Spinal cord (tissue), 10 donors: ENCODE results near the gene TMEM8B. TPM values are rescaled to one million over a fixed set of nuclear protein-coding genes. Genes with fewer than 3 reads are reported as not detected.
"Not testable (repeated sequence)": the region's sequence is repeated elsewhere in the genome, so short reads cannot be mapped to it uniquely, and the experiment has no call there.

Source experiments
- DNase-seq, 6 donors: peaks; one replicate each; pipeline versions ENCODE4 v3.0.0 to v3.0.0-alpha.2; 2013 to 2015; ENCODE audit warnings: low spot score in 6 of 6, low read depth in 4 of 6
- H3K27ac ChIP-seq: one replicate; pipeline ENCODE4 v1.5.1; 2013; ENCODE audit warnings: low read depth, low read length, control low read depth
- H3K27me3 ChIP-seq: one replicate; pipeline ENCODE4 v1.6.1; 2013; ENCODE audit warnings: low read length; ENCODE audit not compliant: control insufficient read depth, insufficient read depth
- H3K36me3 ChIP-seq: one replicate; pipeline ENCODE4 v1.6.1; 2013; ENCODE audit warnings: low read length; ENCODE audit not compliant: control insufficient read depth, insufficient read depth
- H3K4me1 ChIP-seq: one replicate; pipeline ENCODE4 v1.6.1; 2013; ENCODE audit warnings: low read length; ENCODE audit not compliant: control insufficient read depth, insufficient read depth
- H3K4me3 ChIP-seq: one replicate; pipeline ENCODE4 v1.5.1; 2013; ENCODE audit warnings: low read depth, low read length, control low read depth
- H3K9me3 ChIP-seq: one replicate; pipeline ENCODE4 v1.6.1; 2013; ENCODE audit warnings: low read length; ENCODE audit not compliant: control insufficient read depth, insufficient read depth
- WGBS: methylation state at CpG from one replicate; pipeline ENCODE4 v1.1.5; 2013; ENCODE audit warnings: missing lambda C conversion rate; ENCODE audit not compliant: insufficient coverage; 5-methylcytosine and 5-hydroxymethylcytosine counted together
- polyA plus RNA-seq, 2 donors: library from polyadenylated mRNA; unstranded; fragments of 120-200 nt; gene quantifications; one replicate each; pipeline ENCODE4 v1.2.1, GENCODE V29; 2013; ENCODE audit not compliant: insufficient read length in 2 of 2
- small RNA-seq: library from RNA; depleted of rRNA; stranded (forward); fragments of <200 nt; gene quantifications from one replicate; pipeline ENCODE3, GENCODE V24; 2014; ENCODE audit warnings: low replicate concordance
- total RNA-seq, 2 donors: library from RNA; depleted of rRNA in 1 of 2; stranded (reverse); fragments of 120-200 nt in 1 of 2; fragments of >200 nt in 1 of 2; gene quantifications; one replicate each; pipeline versions ENCODE4 v1.2.3 to v1.2.4, GENCODE V29; 2013 to 2014
- donor health status: healthy.

Gene TMEM8B
- total and polyA plus RNA-seq, 4 donors, result 7.3 to 58.8 (median 34.1) TPM

DNA sequence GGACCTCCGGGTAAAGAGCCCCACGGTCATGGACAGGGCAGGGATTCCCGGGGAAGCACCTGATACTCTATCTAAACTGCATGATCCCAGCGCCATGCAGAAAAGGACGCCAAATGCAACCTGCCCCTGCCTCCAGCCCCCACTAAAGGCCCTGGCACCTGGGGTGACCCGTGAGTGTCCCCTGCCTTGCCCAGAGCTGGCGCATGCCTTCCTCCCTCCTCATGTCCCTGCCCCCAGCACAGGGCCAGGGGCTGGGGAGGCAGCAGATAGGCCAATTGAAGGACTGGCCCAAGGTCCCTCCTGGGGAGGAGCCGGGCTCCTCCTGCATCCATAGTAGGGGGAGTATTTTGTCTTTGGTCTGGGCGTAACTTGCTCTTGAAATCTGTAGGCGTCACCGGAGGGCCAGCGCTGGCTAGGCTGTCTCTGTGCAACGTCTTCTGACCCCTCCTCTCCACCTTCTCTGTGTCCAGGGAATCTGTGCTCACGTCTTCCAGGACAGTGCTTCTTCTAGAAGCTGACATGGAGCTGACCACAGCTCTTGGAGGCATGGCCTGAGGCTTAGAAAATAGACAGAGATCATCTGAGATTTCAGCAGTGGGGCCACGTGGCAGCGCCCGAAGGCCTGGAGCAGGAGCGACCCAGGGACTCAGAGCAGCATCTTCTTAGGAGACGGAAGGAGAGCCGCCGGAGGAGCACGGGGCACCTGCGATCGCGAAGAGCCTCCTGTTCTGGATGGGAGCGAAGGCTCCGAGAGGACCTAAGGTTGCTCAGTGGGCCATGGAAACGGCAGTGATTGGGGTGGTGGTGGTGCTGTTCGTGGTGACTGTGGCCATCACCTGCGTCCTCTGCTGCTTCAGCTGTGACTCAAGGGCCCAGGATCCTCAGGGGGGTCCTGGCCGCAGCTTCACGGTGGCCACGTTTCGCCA is 80.9 kb downstream of the TMEM8B start:
- H3K27me3 ChIP-seq, result peaks cover 2% of the 10 kb centered on the region
- no peaks in the 10 kb centered on the region for H3K9me3 ChIP-seq
- peaks cover 3% of the 10 kb centered on the region for H3K36me3 ChIP-seq
- WGBS, result 93% methylated on average over 32 of the region's 34 CpGs
- no peak overlapping the region for H3K4me3 ChIP-seq
- H3K4me1 ChIP-seq, result peaks cover 55% of the 10 kb centered on the region
- peak overlapping the region; percentile 96 for H3K27ac ChIP-seq
- DNase-seq, result no peak

DNA sequence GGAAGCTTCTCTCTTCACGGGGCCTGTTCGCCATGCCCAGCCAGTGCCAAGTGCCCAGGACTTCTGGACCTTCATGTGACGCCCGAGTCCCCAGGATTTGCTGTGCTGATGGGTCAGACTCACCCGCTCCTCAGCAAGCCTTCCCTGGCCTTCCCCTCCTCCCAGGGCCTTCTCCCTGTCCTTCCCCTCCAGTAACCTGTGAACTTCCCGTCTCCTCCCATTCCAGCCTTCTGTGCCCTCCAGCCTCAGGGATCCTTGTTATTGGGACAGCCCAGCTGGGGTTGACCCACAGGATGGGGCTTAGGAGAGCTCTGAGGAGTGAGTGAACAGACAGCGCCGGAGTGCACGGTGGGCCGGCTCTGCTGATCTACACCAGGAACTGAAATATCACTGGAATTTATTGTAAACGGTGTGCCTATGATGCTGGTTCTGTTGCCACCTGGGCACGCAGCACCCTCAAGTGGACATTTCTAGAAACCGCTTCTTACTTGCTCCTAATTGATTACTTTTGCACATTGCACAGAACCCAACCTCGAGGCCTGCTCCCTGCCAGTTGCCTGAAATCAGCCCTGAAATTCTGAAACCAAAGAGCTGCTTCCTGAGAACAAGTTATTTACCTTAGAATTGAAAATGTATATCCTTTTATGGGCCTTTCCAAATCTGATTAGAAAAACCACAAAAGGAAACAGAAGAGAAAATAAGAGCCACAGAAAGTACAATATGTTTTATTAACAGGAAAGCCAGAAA is 81.8 kb downstream of the TMEM8B start:
- DNase-seq, result no peak
- H3K4me3 ChIP-seq, result no peak overlapping the region
- H3K9me3 ChIP-seq, result no peaks in the 10 kb centered on the region
- 75% methylated on average over 11 of the region's 14 CpGs for WGBS
- peak overlapping the region; percentile 12 for H3K27ac ChIP-seq
- peaks cover 2% of the 10 kb centered on the region for H3K27me3 ChIP-seq
- H3K4me1 ChIP-seq, result peaks cover 47% of the 10 kb centered on the region
- peaks cover 3% of the 10 kb centered on the region for H3K36me3 ChIP-seq

DNA sequence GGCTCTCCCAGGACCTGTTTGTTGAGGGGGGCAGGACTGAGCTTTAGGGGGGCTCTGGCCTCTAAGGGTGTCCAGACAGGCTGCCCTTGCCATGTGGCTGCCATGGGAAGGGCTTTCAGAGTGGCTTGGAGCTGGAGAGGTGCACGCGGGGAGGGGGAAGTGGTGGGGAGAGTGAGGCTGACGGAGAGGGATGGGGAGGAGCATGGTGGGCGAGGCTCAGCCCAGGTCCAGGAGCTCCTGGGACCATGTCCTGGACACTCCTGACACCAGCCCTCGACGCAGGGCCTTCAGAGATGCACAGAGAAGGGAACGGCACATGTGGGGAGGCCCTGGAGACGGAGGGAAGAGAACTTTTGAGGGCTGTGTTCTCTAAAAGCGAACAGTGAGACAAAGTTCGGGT is 82.7 kb downstream of the TMEM8B start:
- DNase-seq, result no peak
- Histone ChIP-seq H3K36me3 (peaks cover 3% of the 10 kb centered on the region), H3K27ac (peak overlapping the region; percentile 5), H3K9me3 (no peaks in the 10 kb centered on the region), H3K4me1 (peaks cover 38% of the 10 kb centered on the region), H3K27me3 (peaks cover 2% of the 10 kb centered on the region), H3K4me3 (no peak overlapping the region)
- 87% methylated on average over 6 of the region's 10 CpGs for WGBS

DNA sequence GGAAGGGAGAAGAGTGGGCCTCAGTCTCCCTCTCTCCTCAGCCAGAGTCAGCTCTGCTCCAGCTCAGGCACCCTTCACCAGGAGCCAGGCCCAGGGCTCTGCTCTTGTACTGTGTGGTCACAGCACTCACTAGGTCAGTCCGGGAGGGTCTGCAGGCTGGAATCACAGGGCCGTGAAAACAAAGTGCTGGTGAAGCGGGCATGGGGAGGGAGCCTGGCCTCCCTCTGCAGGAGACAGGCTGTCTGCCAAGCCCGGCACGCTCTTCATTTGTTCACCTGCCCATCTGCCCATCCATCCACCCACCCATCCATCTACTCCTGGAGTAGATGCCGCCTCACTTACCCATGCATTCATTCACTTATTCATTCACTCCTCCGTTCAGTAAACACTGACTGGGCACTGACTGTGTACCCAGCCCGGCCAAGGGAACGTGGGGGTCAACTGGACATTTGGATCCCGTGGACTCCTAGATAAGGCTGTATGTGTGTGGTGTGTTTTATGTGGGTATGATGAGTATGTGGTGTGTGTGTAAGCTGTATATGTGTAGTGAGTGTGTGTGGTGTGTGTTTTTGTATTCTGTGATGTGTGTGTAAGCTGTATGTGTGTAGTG is 83.9 kb downstream of the TMEM8B start:
- no peak overlapping the region for H3K27ac ChIP-seq
- peaks cover 26% of the 10 kb centered on the region for H3K4me1 ChIP-seq
- H3K4me3 ChIP-seq, result no peak overlapping the region
- no peaks in the 10 kb centered on the region for H3K9me3 ChIP-seq
- DNase-seq, result no peak
- 55% methylated on average over 9 of the region's 10 CpGs for WGBS
- peaks cover 2% of the 10 kb centered on the region for H3K27me3 ChIP-seq
- peaks cover 3% of the 10 kb centered on the region for H3K36me3 ChIP-seq

DNA sequence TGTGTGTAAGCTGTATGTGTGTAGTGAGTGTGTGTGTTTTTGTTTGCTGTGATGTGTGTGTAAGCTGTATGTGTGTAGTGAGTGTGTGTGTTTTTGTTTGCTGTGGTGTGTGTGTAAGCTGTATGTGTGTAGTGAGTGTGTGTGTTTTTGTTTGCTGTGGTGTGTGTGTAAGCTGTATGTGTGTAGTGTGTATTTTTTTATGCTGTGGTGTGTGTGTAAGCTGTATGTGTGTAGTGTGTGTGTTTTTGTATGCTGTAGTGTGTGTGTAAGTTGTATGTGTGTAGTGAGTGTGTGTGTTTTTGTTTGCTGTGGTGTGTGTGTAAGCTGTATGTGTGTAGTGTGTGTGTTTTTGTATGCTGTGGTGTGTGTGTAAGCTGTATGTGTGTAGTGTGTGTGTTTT is 84.4 kb downstream of the TMEM8B start:
- not testable (repeated sequence) for H3K27ac ChIP-seq, DNase-seq, H3K36me3 ChIP-seq, H3K9me3 ChIP-seq, H3K4me3 ChIP-seq, H3K27me3 ChIP-seq
- H3K4me1 ChIP-seq, result peaks cover 21% of the 10 kb centered on the region

DNA sequence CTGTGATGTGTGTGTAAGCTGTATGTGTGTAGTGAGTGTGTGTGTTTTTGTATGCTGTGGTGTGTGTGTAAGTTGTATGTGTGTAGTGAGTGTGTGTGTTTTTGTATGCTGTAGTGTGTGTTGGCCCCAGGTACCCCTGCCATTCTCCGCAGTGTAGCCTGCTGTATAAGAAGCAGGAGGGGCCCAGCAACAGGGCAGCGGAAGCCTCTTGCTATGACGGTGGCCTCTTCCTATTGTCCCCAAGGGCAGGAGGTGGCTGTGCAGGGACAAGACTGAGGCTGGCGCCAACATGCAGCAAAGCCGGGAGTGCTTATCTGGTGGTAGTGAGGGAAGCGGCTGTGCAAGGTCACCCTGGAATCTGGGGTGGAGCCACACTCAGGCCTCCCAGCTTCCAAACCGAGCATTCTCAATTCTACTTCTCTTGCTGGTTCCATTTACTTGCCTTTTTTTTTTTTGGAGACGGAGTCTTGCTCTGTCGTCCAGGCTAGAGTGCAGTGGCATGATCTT is 85.3 kb downstream of the TMEM8B start:
- peak in 2 of 6 donors; percentile 14 to 63 for DNase-seq
- 38% methylated on average over 6 of the region's 9 CpGs for WGBS
- Histone ChIP-seq H3K4me3 (no peak overlapping the region), H3K36me3 (peaks cover 3% of the 10 kb centered on the region), H3K27ac (no peak overlapping the region), H3K9me3 (no peaks in the 10 kb centered on the region), H3K4me1 (peaks cover 12% of the 10 kb centered on the region), H3K27me3 (no peaks in the 10 kb centered on the region)

Small RNAs within 50 kb of the gene (small RNA-seq; reads per million reads assigned to genes)
- gene HINT2, result not detected

Other genes with a start within 250 kb of the TMEM8B start
- gene TESK1, start 224.0 kb upstream of the TMEM8B start, total RNA-seq, result 10 to 100 TPM in 1 of 2 donors, 1 to 10 TPM in 1; 9.0 to 21.8 TPM
- 10 to 100 TPM; 66.2 to 80.8 TPM for gene TESK1, start 224.0 kb upstream of the TMEM8B start, polyA plus RNA-seq
- gene CD72, start 210.8 kb upstream of the TMEM8B start, total RNA-seq, result 1 to 10 TPM; 1.3 to 1.7 TPM
- 1 to 10 TPM in 1 of 2 donors, under 1 TPM in 1; 0.40 to 1.6 TPM for gene CD72, start 210.8 kb upstream of the TMEM8B start, polyA plus RNA-seq
- gene SIT1, start 178.3 kb upstream of the TMEM8B start, total RNA-seq, result not detected
- under 1 TPM in 1 of 2 donors, not detected in 1; 0.36 TPM for gene SIT1, start 178.3 kb upstream of the TMEM8B start, polyA plus RNA-seq
- over 10,000 TPM; 17,832 to 50,424 TPM for gene RMRP, start 171.2 kb upstream of the TMEM8B start, total RNA-seq
- gene RMRP, start 171.2 kb upstream of the TMEM8B start, polyA plus RNA-seq, result 1 to 10 TPM in 1 of 2 donors, not detected in 1; 1.8 TPM
- 10 to 100 TPM in 1 of 2 donors, 1 to 10 TPM in 1; 8.3 to 26.6 TPM for gene CCDC107, start 170.9 kb upstream of the TMEM8B start, total RNA-seq
- gene CCDC107, start 170.9 kb upstream of the TMEM8B start, polyA plus RNA-seq, result 10 to 100 TPM; 34.6 to 38.2 TPM
- gene ARHGEF39, start 164.0 kb upstream of the TMEM8B start, total RNA-seq, result 1 to 10 TPM in 1 of 2 donors, under 1 TPM in 1; 0.79 to 1.5 TPM
- gene ARHGEF39, start 164.0 kb upstream of the TMEM8B start, polyA plus RNA-seq, result 1 to 10 TPM; 3.2 to 4.5 TPM
- 1 to 10 TPM in 1 of 2 donors, not detected in 1; 3.1 TPM for gene CA9, start 155.3 kb upstream of the TMEM8B start, total RNA-seq
- gene CA9, start 155.3 kb upstream of the TMEM8B start, polyA plus RNA-seq, result under 1 TPM; 0.38 to 0.96 TPM
- 100 to 1,000 TPM in 1 of 2 donors, 10 to 100 TPM in 1; 29.6 to 191 TPM for gene TPM2, start 139.3 kb upstream of the TMEM8B start, total RNA-seq
- 100 to 1,000 TPM in 1 of 2 donors, 10 to 100 TPM in 1; 76.6 to 117 TPM for gene TPM2, start 139.3 kb upstream of the TMEM8B start, polyA plus RNA-seq
- 100 to 1,000 TPM in 1 of 2 donors, 10 to 100 TPM in 1; 73.7 to 135 TPM for gene TLN1, start 97.0 kb upstream of the TMEM8B start, total RNA-seq
- gene TLN1, start 97.0 kb upstream of the TMEM8B start, polyA plus RNA-seq, result 10 to 100 TPM; 75.5 to 90.5 TPM
- 10 to 100 TPM; 29.6 to 48.2 TPM for gene CREB3, start 96.6 kb upstream of the TMEM8B start, total RNA-seq
- gene CREB3, start 96.6 kb upstream of the TMEM8B start, polyA plus RNA-seq, result 10 to 100 TPM; 50.7 to 53.6 TPM
- 10 to 100 TPM; 46.9 to 74.4 TPM for gene GBA2, start 80.0 kb upstream of the TMEM8B start, total RNA-seq
- 100 to 1,000 TPM; 109 to 131 TPM for gene GBA2, start 80.0 kb upstream of the TMEM8B start, polyA plus RNA-seq
- gene RGP1, start 79.9 kb upstream of the TMEM8B start, total RNA-seq, result 10 to 100 TPM; 12.7 to 21.2 TPM
- gene RGP1, start 79.9 kb upstream of the TMEM8B start, polyA plus RNA-seq, result 10 to 100 TPM; 21.9 to 23.5 TPM
- gene MSMP, start 75.0 kb upstream of the TMEM8B start, total RNA-seq, result under 1 TPM in 1 of 2 donors, not detected in 1; 0.77 TPM
- gene MSMP, start 75.0 kb upstream of the TMEM8B start, polyA plus RNA-seq, result 1 to 10 TPM in 1 of 2 donors, not detected in 1; 1.6 TPM
- 10 to 100 TPM; 15.0 to 24.9 TPM for gene NPR2, start 37.6 kb upstream of the TMEM8B start, total RNA-seq
- 10 to 100 TPM; 36.9 to 39.5 TPM for gene NPR2, start 37.6 kb upstream of the TMEM8B start, polyA plus RNA-seq
- gene SPAG8, start 17.0 kb upstream of the TMEM8B start, total RNA-seq, result 10 to 100 TPM in 1 of 2 donors, 1 to 10 TPM in 1; 4.2 to 54.4 TPM
- gene SPAG8, start 17.0 kb upstream of the TMEM8B start, polyA plus RNA-seq, result 10 to 100 TPM; 12.7 to 16.5 TPM
- gene HINT2, start 14.2 kb upstream of the TMEM8B start, total RNA-seq, result 10 to 100 TPM; 16.3 to 57.5 TPM
- 10 to 100 TPM; 39.4 to 43.4 TPM for gene HINT2, start 14.2 kb upstream of the TMEM8B start, polyA plus RNA-seq
- gene FAM221B, start 496 bp upstream of the TMEM8B start, total RNA-seq, result under 1 TPM in 1 of 2 donors, not detected in 1; 0.06 TPM
- under 1 TPM; 0.41 to 0.73 TPM for gene FAM221B, start 496 bp upstream of the TMEM8B start, polyA plus RNA-seq
- under 1 TPM in 1 of 2 donors, not detected in 1; 0.10 TPM for gene OR13J1, start 41.2 kb downstream of the TMEM8B start, total RNA-seq
- gene OR13J1, start 41.2 kb downstream of the TMEM8B start, polyA plus RNA-seq, result under 1 TPM in 1 of 2 donors, not detected in 1; 0.35 TPM
- gene HRCT1, start 77.0 kb downstream of the TMEM8B start, total RNA-seq, result 1 to 10 TPM in 1 of 2 donors, not detected in 1; 1.6 TPM
- 1 to 10 TPM in 1 of 2 donors, under 1 TPM in 1; 0.81 to 1.2 TPM for gene HRCT1, start 77.0 kb downstream of the TMEM8B start, polyA plus RNA-seq
- gene SPAAR, start 80.3 kb downstream of the TMEM8B start, total RNA-seq, result under 1 TPM; 0.69 to 0.77 TPM
- 1 to 10 TPM; 1.6 to 1.8 TPM for gene SPAAR, start 80.3 kb downstream of the TMEM8B start, polyA plus RNA-seq
- gene OR2S2, start 128.9 kb downstream of the TMEM8B start, total RNA-seq, result not detected
- not detected for gene OR2S2, start 128.9 kb downstream of the TMEM8B start, polyA plus RNA-seq
- gene RECK, start 207.7 kb downstream of the TMEM8B start, total RNA-seq, result 10 to 100 TPM; 19.2 to 19.4 TPM
- gene RECK, start 207.7 kb downstream of the TMEM8B start, polyA plus RNA-seq, result 10 to 100 TPM; 10.9 to 15.4 TPM